Endothelial cell of umbilical vein (primary cell): ENCODE measurements around the gene EPB41L2. TPM values are rescaled to one million over a fixed set of nuclear protein-coding genes. Genes with fewer than 3 reads are reported as not detected.

Experiments
- BruUV-seq: library from RNA; stranded (reverse); fragments of 400-500 nt; replicated peaks from 2 replicates; lab custom pipeline; 2021; lab: Mats Ljungman, UMichigan
- CTCF ChIA-PET: fragments of 300-600, 350-600 bp; sonication (Branson Sonifier 250); formaldehyde crosslinking; loops from one replicate; lab custom pipeline; 2021; ENCODE audit warnings: antibody characterized with exemption, inconsistent platforms; lab: Charles Lee
- POLR2A ChIA-PET: fragments of 300-600, 350-600 bp; sonication (Branson Sonifier 250); formaldehyde crosslinking; loops from one replicate; lab custom pipeline; 2021; ENCODE audit warnings: antibody characterized with exemption, inconsistent platforms; lab: Charles Lee
- DNase-seq: peaks from one replicate; pipeline ENCODE4 v3.0.0-alpha.2; 2011; ENCODE audit warnings: low read depth, low spot score
- FAIRE-seq: peaks from 2 replicates; lab custom pipeline; 2011; peaks lifted over from hg19 to GRCh38; lab: Jason Lieb, UNC
- H2AFZ ChIP-seq: 2 replicates; pipeline ENCODE4 v1.6.0; 2012; ENCODE audit warnings: low read depth, low read length, control low read depth, inconsistent platforms
- H3K27ac ChIP-seq: 2 replicates; pipeline ENCODE4 v1.5.1; 2011; ENCODE audit warnings: low read depth, mild to moderate bottlenecking, control low read depth, low read length, moderate library complexity; ENCODE audit not compliant: insufficient read depth
- H3K27me3 ChIP-seq, 2 experiments: 2 replicates each; pipeline versions ENCODE4 v1.6.0 to v1.6.1; 2011; ENCODE audit warnings: low read length in 2 of 2, mixed read lengths in 1 of 2; ENCODE audit not compliant: control insufficient read depth in 2 of 2, insufficient read depth in 2 of 2
- H3K36me3 ChIP-seq, 2 experiments: 2 replicates in 1 of 2; 3 replicates in 1 of 2; pipeline ENCODE4 v1.5.1; 2011; ENCODE audit warnings: low read length in 2 of 2, mild to moderate bottlenecking in 1 of 2, moderate library complexity in 1 of 2; ENCODE audit not compliant: control insufficient read depth in 2 of 2, insufficient read depth in 2 of 2; ENCODE audit errors: extremely low read depth in 1 of 2
- H3K4me1 ChIP-seq: 3 replicates; pipeline ENCODE4 v1.5.1; 2011; ENCODE audit warnings: mild to moderate bottlenecking, low read length; ENCODE audit not compliant: control insufficient read depth, insufficient read depth; ENCODE audit errors: extremely low read depth
- H3K4me2 ChIP-seq: 2 replicates; pipeline ENCODE4 v1.6.1; 2011; ENCODE audit warnings: low read length, control low read depth, mixed read lengths; ENCODE audit not compliant: insufficient read depth
- H3K4me3 ChIP-seq, 3 experiments: fragments of 200-600 bp in 1 of 3; sonication (generic), shearing (Covaris generic) in 1 of 3; replicated peaks in 1 of 3; 2 replicates each; pipeline ENCODE4 v1.5.1; 2011 to 2016; ENCODE audit warnings: control low read depth in 3 of 3, low read length in 3 of 3, mild to moderate bottlenecking in 2 of 3, inconsistent platforms in 1 of 3, low read depth in 1 of 3, moderate library complexity in 1 of 3; ENCODE audit not compliant: insufficient read depth in 1 of 3
- H3K79me2 ChIP-seq: 2 replicates; pipeline ENCODE4 v1.6.0; 2012; ENCODE audit warnings: low read length, inconsistent platforms; ENCODE audit not compliant: control insufficient read depth, insufficient read depth
- H3K9ac ChIP-seq: replicated peaks from 2 replicates; pipeline ENCODE3; 2011; ENCODE audit warnings: low read length, control low read depth; ENCODE audit not compliant: insufficient read depth; ENCODE audit errors: extremely low read depth
- H3K9me1 ChIP-seq: replicated peaks from 3 replicates; pipeline ENCODE4 v1.6.0; 2011; ENCODE audit warnings: mild to moderate bottlenecking, low read length; ENCODE audit not compliant: control insufficient read depth, insufficient read depth; ENCODE audit errors: extremely low read depth
- H3K9me3 ChIP-seq: replicated peaks from 2 replicates; pipeline ENCODE4 v1.5.1; 2012; ENCODE audit warnings: low read length, inconsistent platforms; ENCODE audit not compliant: control insufficient read depth, insufficient read depth
- H4K20me1 ChIP-seq: replicated peaks from 2 replicates; pipeline ENCODE3; 2011; ENCODE audit warnings: mild to moderate bottlenecking, low read length; ENCODE audit not compliant: control insufficient read depth, insufficient read depth; ENCODE audit errors: extremely low read depth
- CTCF ChIP-seq, 2 donors: IDR thresholded peaks; 1 replicate in 1 of 2; 2 replicates in 1 of 2; pipeline ENCODE4 v1.5.1; 2011; ENCODE audit warnings: low read length in 2 of 2, mild to moderate bottlenecking in 2 of 2, moderate library complexity in 2 of 2, control low read depth in 1 of 2, inconsistent platforms in 1 of 2, low read depth in 1 of 2; ENCODE audit not compliant: insufficient read depth in 1 of 2; ENCODE audit errors: extremely low read depth in 1 of 2
- EZH2 ChIP-seq: IDR thresholded peaks from 2 replicates; pipeline ENCODE4 v1.6.1; 2012; ENCODE audit warnings: borderline replicate concordance, low read depth, mild to moderate bottlenecking, moderate library complexity, low read length, inconsistent platforms; ENCODE audit not compliant: severe bottlenecking
- FOS ChIP-seq: IDR thresholded peaks from 2 replicates; pipeline ENCODE4 v1.6.1; 2011; ENCODE audit warnings: mild to moderate bottlenecking, low read length, moderate library complexity, borderline replicate concordance; ENCODE audit not compliant: insufficient read depth
- GATA2 ChIP-seq: IDR thresholded peaks from 2 replicates; pipeline ENCODE4 v1.7.0; 2011; ENCODE audit warnings: low read depth, mild to moderate bottlenecking, moderate library complexity, mixed read lengths, low read length; ENCODE audit not compliant: insufficient read length, insufficient read depth
- JUN ChIP-seq: IDR thresholded peaks from 2 replicates; pipeline ENCODE4 v1.6.1; 2011; ENCODE audit warnings: borderline replicate concordance, low read depth; ENCODE audit not compliant: insufficient read length, insufficient read depth
- MAX ChIP-seq: IDR thresholded peaks from 2 replicates; pipeline ENCODE4 v1.6.1; 2011; ENCODE audit not compliant: insufficient read depth, insufficient read length
- MYC ChIP-seq: IDR thresholded peaks from one replicate; pipeline ENCODE4 v1.6.1; 2011; ENCODE audit warnings: mild to moderate bottlenecking, low read depth, low read length
- POLR2A ChIP-seq: IDR thresholded peaks from 2 replicates; pipeline ENCODE4 v1.6.1; 2012; ENCODE audit warnings: low read depth, mild to moderate bottlenecking, control low read depth, low read length
- POLR2AphosphoS5 ChIP-seq: IDR thresholded peaks from 2 replicates; pipeline ENCODE4 v1.6.1; 2012; ENCODE audit warnings: low read depth, mild to moderate bottlenecking, control low read depth, low read length, moderate library complexity; ENCODE audit not compliant: insufficient read depth
- dilution Hi-C: fragments of 300-500 bp; cut with MboI; formaldehyde crosslinking; loops from one replicate; pipeline ENCODE4 v1.15.0; 2019; ENCODE audit warnings: low sequenced_read_pairs; ENCODE audit not compliant: extremely low pct_ligation_motif_present
- intact Hi-C: fragments of 100-400 bp; cut with micrococcal nuclease; formaldehyde crosslinking; loops from one replicate; pipeline ENCODE4 v1.10.0; 2022
- polyA plus RNA-seq, 4 experiments: library from polyadenylated mRNA; depleted of rRNA in 3 of 4; stranded (reverse) in 3 of 4; unstranded in 1 of 4; fragments of >200 nt; gene quantifications; 2 replicates each; pipeline versions ENCODE4 v1.2.1 to v1.2.3, GENCODE V29; 2011 to 2012; ENCODE audit warnings: missing spikeins in 1 of 4
- total RNA-seq: library from RNA; stranded (reverse); gene quantifications from 2 replicates; pipeline ENCODE4 v1.2.3, GENCODE V29; 2021

Gene EPB41L2
- total and polyA plus RNA-seq, 2 donors (not counting 3 experiments of a cell fraction or from before 2014, with no cell fraction given): 26.5 to 87.7 TPM

GRCh38 chr6:131103901-131104300 is 40.9 kb upstream of the EPB41L2 start:
- Histone ChIP-seq H4K20me1 (no peaks in the 10 kb centered on the region), H3K4me2 (no peak overlapping the region), H3K27ac (no peak overlapping the region), H3K4me1 (peaks cover 23% of the 10 kb centered on the region), H2AFZ (no peak overlapping the region), H3K9me3 (no peaks in the 10 kb centered on the region), H3K36me3 (no peaks in the 10 kb centered on the region), H3K27me3 (no peaks in the 10 kb centered on the region), H3K79me2 (no peaks in the 10 kb centered on the region), H3K9me1 (no peaks in the 10 kb centered on the region), H3K9ac (no peak overlapping the region), H3K4me3 (no peak overlapping the region)
- FAIRE-seq (no peak), DNase-seq (no peak)
- no TSS peak for BruUV-seq
- TF ChIP-seq MAX (no peak), EZH2 (no peak)
- intact Hi-C loops: no loop called here
- dilution Hi-C loops: no loop called here
- CTCF ChIA-PET: interaction anchor here (1.4 kb wide), 1 partner anchor 13 kb away, joined by 7 read pairs; no protein-coding TSS in a partner anchor
- POLR2A ChIA-PET: no interaction called here

- no peaks in the 10 kb centered on the region for H3K9me1 ChIP-seq
- no peak overlapping the region for H3K4me3 ChIP-seq
- no TSS peak for BruUV-seq
- dilution Hi-C loops (no loop called here), intact Hi-C loops (no loop called here)
- no peak overlapping the region for H3K4me2 ChIP-seq
- no peaks in the 10 kb centered on the region for H3K79me2 ChIP-seq
- no peak overlapping the region for H3K27ac ChIP-seq
- H3K9me3 ChIP-seq: no peaks in the 10 kb centered on the region
- H3K4me1 ChIP-seq: peaks cover 23% of the 10 kb centered on the region
- ChIA-PET CTCF (no interaction called here), POLR2A (no interaction called here)
- H3K9ac ChIP-seq: no peak overlapping the region
- no peak for DNase-seq
- H3K27me3 ChIP-seq: no peaks in the 10 kb centered on the region
- no peaks in the 10 kb centered on the region for H3K36me3 ChIP-seq
- FAIRE-seq: no peak
- TF ChIP-seq POLR2A: no peak
- no peak for TF ChIP-seq FOS
- no peak for TF ChIP-seq JUN
- no peak for TF ChIP-seq GATA2
- TF ChIP-seq CTCF (IDR thresholded peaks at IDR 0.05; ENCODE audit: extremely low read depth in 1 of 2, insufficient read depth in 1 of 2, low read depth in 1 of 2, low read length in 2 of 2): no peak
- no peak for TF ChIP-seq POLR2AphosphoS5
- TF ChIP-seq MYC: no peak
- no peak for TF ChIP-seq EZH2
- TF ChIP-seq MAX: no peak
- no peaks in the 10 kb centered on the region for H4K20me1 ChIP-seq
- no peak overlapping the region for H2AFZ ChIP-seq
These were observed 40.3 kb upstream of the EPB41L2 start for GRCh38 chr6:131103296-131103695.
